OCI-LY7 (cell line): ENCODE data around the gene BBS9. TPM values are rescaled to one million over a fixed set of nuclear protein-coding genes. Genes with fewer than 3 reads are reported as not detected.

Experiments used
- BruUV-seq: library from RNA; stranded (reverse); fragments of 400-500 nt; replicated peaks from 2 replicates; lab custom pipeline; 2021; lab: Mats Ljungman, UMichigan
- CTCF ChIA-PET: fragments of 300-600 bp; sonication (Branson Sonifier 250); formaldehyde crosslinking; loops from one replicate; lab custom pipeline; 2022; ENCODE audit warnings: antibody characterized with exemption; ENCODE audit not compliant: unreplicated experiment; lab: Charles Lee
- POLR2A ChIA-PET: fragments of 300-600 bp; sonication (Branson Sonifier 250); formaldehyde crosslinking; loops from one replicate; lab custom pipeline; 2022; ENCODE audit warnings: antibody characterized with exemption; lab: Charles Lee
- DNase-seq: peaks from one replicate; pipeline ENCODE4 v3.0.0-alpha.2; 2015; ENCODE audit warnings: low spot score
- H2AFZ ChIP-seq: fragments of 200-600 bp; sonication (generic), shearing (Covaris generic); 2 replicates; pipeline ENCODE4 v1.6.1; 2014; ENCODE audit warnings: mild to moderate bottlenecking, antibody characterized with exemption, low read length, moderate library complexity
- H3K27ac ChIP-seq: fragments of 200-600 bp; sonication (generic); 2 replicates; pipeline ENCODE4 v1.5.1; 2014; ENCODE audit warnings: mixed run types, low read depth, mild to moderate bottlenecking, moderate library complexity, low read length, inconsistent platforms; ENCODE audit not compliant: poor library complexity, severe bottlenecking
- H3K36me3 ChIP-seq: fragments of 200-600 bp; sonication (generic); 2 replicates; pipeline ENCODE4 v1.6.1; 2014; ENCODE audit warnings: mild to moderate bottlenecking, antibody characterized with exemption, low read length, moderate library complexity, mixed read lengths; ENCODE audit not compliant: insufficient read depth
- H3K4me1 ChIP-seq: fragments of 200-600 bp; sonication (generic); 2 replicates; pipeline ENCODE4 v1.5.1; 2014; ENCODE audit warnings: mild to moderate bottlenecking, low read length; ENCODE audit not compliant: insufficient read depth, poor library complexity, severe bottlenecking
- H3K4me2 ChIP-seq: fragments of 200-600 bp; sonication (generic); 2 replicates; pipeline ENCODE4 v1.6.1; 2014; ENCODE audit warnings: mild to moderate bottlenecking, low read length
- H3K4me3 ChIP-seq: fragments of 200-600 bp; sonication (generic); 2 replicates; pipeline ENCODE4 v1.5.1; 2014; ENCODE audit warnings: mild to moderate bottlenecking, low read depth, low read length; ENCODE audit not compliant: poor library complexity, severe bottlenecking
- H3K79me2 ChIP-seq: fragments of 200-600 bp; sonication (generic); 2 replicates; pipeline ENCODE4 v1.6.1; 2016; ENCODE audit warnings: low read depth, mild to moderate bottlenecking, low read length, moderate library complexity, mixed read lengths; ENCODE audit not compliant: insufficient read depth
- H3K9me2 ChIP-seq: fragments of 200-600 bp; sonication (generic); 2 replicates; pipeline ENCODE4 v1.6.1; 2016; ENCODE audit warnings: mild to moderate bottlenecking, low read length, mixed read lengths; ENCODE audit not compliant: insufficient read depth
- H3K9me3 ChIP-seq: fragments of 200-600 bp; sonication (generic); 2 replicates; pipeline ENCODE4 v1.6.1; 2014; ENCODE audit warnings: mild to moderate bottlenecking, mixed run types, low read length, mixed read lengths
- H4K20me1 ChIP-seq: fragments of 200-600 bp; sonication (generic); 2 replicates; pipeline ENCODE4 v1.6.1; 2014; ENCODE audit warnings: mild to moderate bottlenecking, antibody characterized with exemption, low read length, moderate library complexity, mixed read lengths; ENCODE audit not compliant: insufficient read depth
- EZH2phosphoT487 ChIP-seq: fragments of 200-600 bp; sonication (generic); IDR thresholded peaks from 2 replicates; pipeline ENCODE4 v1.6.1; 2018; ENCODE audit warnings: low read depth, borderline replicate concordance, mild to moderate bottlenecking, mixed run types, antibody characterized with exemption, low read length, moderate library complexity, mixed read lengths
- intact Hi-C: fragments of 100-400 bp; cut with micrococcal nuclease; formaldehyde crosslinking; loops from one replicate; pipeline ENCODE4 v1.10.0; 2022; ENCODE audit not compliant: unreplicated experiment
- total RNA-seq, 2 experiments: library from RNA; depleted of rRNA in 1 of 2; stranded (reverse); fragments of >200 nt in 1 of 2; shearing (Covaris generic) in 1 of 2; gene quantifications; 2 replicates each; pipeline ENCODE4 v1.2.3, GENCODE V29; 2014 to 2022
- TF ChIP-seq, protein P1 (sequence below): fragments of 200-600 bp; sonication (generic); conservative IDR thresholded peaks from 2 replicates; pipeline ENCODE4 v1.5.1; 2014; ENCODE audit warnings: mild to moderate bottlenecking, antibody characterized with exemption, low read length, moderate library complexity, mixed read lengths

The BBS9 gene
- total RNA-seq, 2 experiments from 2014 or later, result 6.8 to 14.8 TPM

DNA sequence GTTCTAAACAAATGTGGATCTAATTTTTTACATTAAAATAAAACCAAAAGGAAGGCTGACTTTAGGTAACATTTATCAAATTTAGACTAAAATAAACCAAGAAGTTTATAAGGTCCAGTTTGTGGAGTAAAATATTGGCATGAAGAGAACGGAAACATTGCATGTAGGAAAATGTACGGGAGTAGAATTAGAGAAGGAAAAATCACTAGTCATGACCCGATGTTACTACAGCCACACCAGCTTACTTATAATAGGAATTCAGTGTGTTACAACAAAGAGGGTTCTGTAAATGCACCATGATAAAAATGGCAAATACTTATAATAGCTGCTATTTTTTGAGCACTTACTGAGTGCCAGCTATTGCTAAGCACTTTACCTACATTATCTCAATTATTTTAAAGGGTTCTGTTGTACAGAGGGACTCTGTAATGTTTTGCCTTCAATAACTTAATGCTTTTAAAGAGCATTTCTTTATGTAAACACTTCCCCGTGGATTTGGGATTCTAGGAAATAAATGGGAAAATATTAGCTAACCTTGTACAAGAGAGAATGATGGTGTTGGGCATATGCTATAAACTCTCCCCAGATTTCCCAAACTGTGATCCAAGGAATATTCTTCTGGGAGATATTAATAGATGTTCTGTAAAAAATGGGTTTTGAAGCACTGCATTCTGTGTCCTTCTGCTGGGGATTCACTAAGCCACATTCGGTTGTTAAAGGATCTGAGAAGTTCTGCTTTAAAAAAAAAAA is 296.7 kb downstream of the BBS9 start:
- intact Hi-C loops, result no loop called here
- Histone ChIP-seq H3K36me3 (no peaks in the 10 kb centered on the region), H4K20me1 (no peaks in the 10 kb centered on the region), H3K79me2 (no peaks in the 10 kb centered on the region), H3K9me2 (no peaks in the 10 kb centered on the region), H3K4me3 (no peak overlapping the region), H2AFZ (no peak overlapping the region), H3K9me3 (no peaks in the 10 kb centered on the region), H3K4me1 (no peaks in the 10 kb centered on the region), H3K27ac (no peak overlapping the region), H3K4me2 (no peak overlapping the region)
- no TSS peak for BruUV-seq
- DNase-seq, result no peak
- ChIA-PET POLR2A (no interaction called here), CTCF (no interaction called here)
- TF ChIP-seq EZH2phosphoT487, result no peak
- TF ChIP-seq, protein P1, sequence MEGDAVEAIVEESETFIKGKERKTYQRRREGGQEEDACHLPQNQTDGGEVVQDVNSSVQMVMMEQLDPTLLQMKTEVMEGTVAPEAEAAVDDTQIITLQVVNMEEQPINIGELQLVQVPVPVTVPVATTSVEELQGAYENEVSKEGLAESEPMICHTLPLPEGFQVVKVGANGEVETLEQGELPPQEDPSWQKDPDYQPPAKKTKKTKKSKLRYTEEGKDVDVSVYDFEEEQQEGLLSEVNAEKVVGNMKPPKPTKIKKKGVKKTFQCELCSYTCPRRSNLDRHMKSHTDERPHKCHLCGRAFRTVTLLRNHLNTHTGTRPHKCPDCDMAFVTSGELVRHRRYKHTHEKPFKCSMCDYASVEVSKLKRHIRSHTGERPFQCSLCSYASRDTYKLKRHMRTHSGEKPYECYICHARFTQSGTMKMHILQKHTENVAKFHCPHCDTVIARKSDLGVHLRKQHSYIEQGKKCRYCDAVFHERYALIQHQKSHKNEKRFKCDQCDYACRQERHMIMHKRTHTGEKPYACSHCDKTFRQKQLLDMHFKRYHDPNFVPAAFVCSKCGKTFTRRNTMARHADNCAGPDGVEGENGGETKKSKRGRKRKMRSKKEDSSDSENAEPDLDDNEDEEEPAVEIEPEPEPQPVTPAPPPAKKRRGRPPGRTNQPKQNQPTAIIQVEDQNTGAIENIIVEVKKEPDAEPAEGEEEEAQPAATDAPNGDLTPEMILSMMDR, result no peak

DNA sequence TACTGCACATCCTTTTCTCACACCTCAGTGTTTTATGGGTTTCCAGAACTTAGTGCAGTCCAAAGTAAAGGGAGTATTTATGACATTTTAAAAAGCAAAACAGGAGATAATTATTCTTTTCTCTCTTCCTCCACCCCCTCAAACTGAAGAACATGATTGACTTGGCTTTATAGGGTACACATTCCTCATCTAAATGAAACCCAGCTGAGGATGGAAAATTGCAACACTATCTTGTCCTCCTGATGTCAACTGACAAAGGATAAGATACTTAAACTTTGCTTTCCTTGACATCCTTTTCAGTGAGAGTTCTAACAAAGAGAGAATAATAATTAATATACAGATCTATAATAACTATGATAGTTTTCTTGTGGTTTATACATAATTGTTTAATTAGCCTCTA is 299.1 kb downstream of the BBS9 start:
- CTCF ChIA-PET, result no interaction called here
- no peaks in the 10 kb centered on the region for H3K79me2 ChIP-seq
- intact Hi-C loops, result no loop called here

More for the DNA sequence above, 299.1 kb downstream of the BBS9 start:
- Histone ChIP-seq H3K4me2 (no peak overlapping the region), H3K9me2 (no peaks in the 10 kb centered on the region), H3K36me3 (no peaks in the 10 kb centered on the region), H3K4me1 (no peaks in the 10 kb centered on the region), H2AFZ (no peak overlapping the region), H3K4me3 (no peak overlapping the region), H3K27ac (no peak overlapping the region), H4K20me1 (no peaks in the 10 kb centered on the region), H3K9me3 (no peaks in the 10 kb centered on the region)
- BruUV-seq, result no TSS peak
- POLR2A ChIA-PET, result interaction anchor here (0.8 kb wide), 1 partner anchor 11 kb away, joined by 3 read pairs; no protein-coding TSS in a partner anchor
- no peak for DNase-seq
- TF ChIP-seq, protein P1, result no peak
- TF ChIP-seq EZH2phosphoT487, result no peak
